Astrocyte of the spinal cord (primary cell): Measurements from ENCODE around the gene STX12.

Source experiments
- DNase-seq: peaks from one replicate; pipeline ENCODE4 v3.0.0; 2011; ENCODE audit warnings: low read depth, low spot score
- H3K4me3 ChIP-seq: 2 replicates; pipeline ENCODE4 v1.5.1; 2011; ENCODE audit warnings: low read depth, mild to moderate bottlenecking, low read length, moderate library complexity
- in situ Hi-C: cut with HindIII; loops from 2 replicates; pipeline ENCODE4 v1.10.0; 2017; ENCODE audit warnings: low sequenced_read_pairs
- TF ChIP-seq, protein P1 (sequence below): IDR thresholded peaks from 2 replicates; pipeline ENCODE4 v1.5.1; 2012; ENCODE audit warnings: low read depth, mild to moderate bottlenecking, low read length, inconsistent platforms

STX12 gene

GRCh38 chr1:27830621-27831440, 57.8 kb downstream of the STX12 start, which contains the start of gene PPP1R8:
Gene PPP1R8 (plus strand): TSS chr1:27830782. CDS start chr1:27830836, 54 bp downstream.
- peak within 1 kb of the TSS; percentile 88 for H3K4me3 ChIP-seq
- in situ Hi-C loops = no loop called here
- TF ChIP-seq, protein P1, sequence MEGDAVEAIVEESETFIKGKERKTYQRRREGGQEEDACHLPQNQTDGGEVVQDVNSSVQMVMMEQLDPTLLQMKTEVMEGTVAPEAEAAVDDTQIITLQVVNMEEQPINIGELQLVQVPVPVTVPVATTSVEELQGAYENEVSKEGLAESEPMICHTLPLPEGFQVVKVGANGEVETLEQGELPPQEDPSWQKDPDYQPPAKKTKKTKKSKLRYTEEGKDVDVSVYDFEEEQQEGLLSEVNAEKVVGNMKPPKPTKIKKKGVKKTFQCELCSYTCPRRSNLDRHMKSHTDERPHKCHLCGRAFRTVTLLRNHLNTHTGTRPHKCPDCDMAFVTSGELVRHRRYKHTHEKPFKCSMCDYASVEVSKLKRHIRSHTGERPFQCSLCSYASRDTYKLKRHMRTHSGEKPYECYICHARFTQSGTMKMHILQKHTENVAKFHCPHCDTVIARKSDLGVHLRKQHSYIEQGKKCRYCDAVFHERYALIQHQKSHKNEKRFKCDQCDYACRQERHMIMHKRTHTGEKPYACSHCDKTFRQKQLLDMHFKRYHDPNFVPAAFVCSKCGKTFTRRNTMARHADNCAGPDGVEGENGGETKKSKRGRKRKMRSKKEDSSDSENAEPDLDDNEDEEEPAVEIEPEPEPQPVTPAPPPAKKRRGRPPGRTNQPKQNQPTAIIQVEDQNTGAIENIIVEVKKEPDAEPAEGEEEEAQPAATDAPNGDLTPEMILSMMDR = no peak
- peak; percentile 97 for DNase-seq

- in situ Hi-C loops = no loop called here
These were observed 58.8 kb downstream of the STX12 start for GRCh38 chr1:27831568-27832410.

DNA sequence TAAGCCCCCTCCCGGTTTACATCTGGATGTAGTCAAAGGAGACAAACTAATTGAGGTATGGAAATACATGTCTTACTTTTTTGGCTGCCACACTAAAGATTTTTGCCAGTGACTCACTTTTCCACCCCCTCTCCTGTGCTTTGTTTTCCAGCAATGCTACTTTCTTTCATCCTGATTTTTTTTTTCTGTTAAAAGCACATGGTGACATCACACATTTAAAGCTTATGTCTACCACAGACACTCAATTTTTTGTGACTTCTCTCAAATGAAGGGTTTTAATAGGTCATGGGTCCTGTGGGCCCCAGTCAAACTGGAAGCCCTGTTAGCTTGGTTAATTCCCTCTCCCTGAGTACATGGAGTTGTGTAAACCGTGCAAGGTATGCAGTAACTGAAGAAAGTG, 59.7 kb downstream of the STX12 start:
- DNase-seq = peak; percentile 54
- in situ Hi-C loops = no loop called here
- no peak overlapping the region for H3K4me3 ChIP-seq
- TF ChIP-seq, protein P1 = no peak

More at GRCh38 chr1:27831568-27832410, 58.8 kb downstream of the STX12 start:
- H3K4me3 ChIP-seq = peak overlapping the region; percentile 88
- TF ChIP-seq, protein P1 = no peak
- DNase-seq = peak; percentile 8

- TF ChIP-seq, protein P1 = no peak
- in situ Hi-C loops = no loop called here
- no peak for DNase-seq
- no peak overlapping the region for H3K4me3 ChIP-seq
These were observed 60.5 kb downstream of the STX12 start for GRCh38 chr1:27833470-27833869.

DNA sequence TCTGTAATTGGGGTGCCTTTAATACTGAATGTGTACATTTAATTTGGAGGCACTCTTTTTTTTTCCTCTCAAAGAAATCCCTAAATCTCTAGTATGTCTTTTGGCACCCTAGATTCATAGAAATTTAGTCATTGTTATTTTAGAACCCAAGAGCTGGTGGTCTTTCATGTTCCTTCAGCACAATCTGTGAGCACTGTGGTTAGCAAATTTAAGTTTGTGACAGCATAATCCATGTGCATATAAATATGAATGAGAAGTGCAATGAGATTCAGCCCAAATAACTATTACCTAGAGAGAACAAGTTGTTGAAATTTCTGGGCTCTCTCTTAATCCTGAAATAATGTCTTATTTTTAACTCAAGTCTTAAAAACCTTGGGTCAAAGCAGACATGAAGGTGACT, 62.0 kb downstream of the STX12 start:
- H3K4me3 ChIP-seq = no peak overlapping the region
- in situ Hi-C loops = no loop called here
- no peak for DNase-seq
- TF ChIP-seq, protein P1 = no peak

DNA sequence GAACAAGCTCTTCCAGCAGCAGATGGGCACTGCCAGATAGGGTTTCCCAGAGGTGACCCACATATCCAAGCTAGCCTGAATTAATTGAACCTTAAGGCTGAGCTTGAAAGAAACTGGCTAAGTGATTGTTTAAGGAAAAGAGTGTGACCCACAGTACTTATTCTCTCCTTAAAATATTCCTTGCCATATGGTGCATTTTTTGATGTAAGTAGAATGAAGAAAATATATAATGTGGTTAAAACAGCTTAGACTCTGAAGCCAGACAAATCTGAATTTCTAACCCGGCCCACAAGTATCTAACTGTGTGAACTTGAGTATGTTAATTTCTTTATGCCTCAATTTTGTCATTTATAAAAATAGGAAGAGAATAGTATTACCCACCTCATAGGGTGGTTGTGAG, 62.5 kb downstream of the STX12 start:
- in situ Hi-C loops = no loop called here
- no peak overlapping the region for H3K4me3 ChIP-seq
- TF ChIP-seq, protein P1 = no peak
- DNase-seq = no peak
